Hematopoietic multipotent progenitor cell treated with erythropoietin and hydrocortisone succinate and interleukin-3 and kit ligand, for 17 days (in vitro differentiated cells): Measurements from ENCODE around the gene LHFPL3.

Experiments used
- DNase-seq: peaks from one replicate; pipeline ENCODE4 v3.0.0-alpha.2; 2015; ENCODE audit warnings: low spot score

LHFPL3 gene

GRCh38 chr7:104371216-104371979, 43.0 kb downstream of the LHFPL3 start:
- DNase-seq: no peak

GRCh38 chr7:104371980-104372357, 43.6 kb downstream of the LHFPL3 start:
- no peak for DNase-seq

- no peak for DNase-seq
Observed at GRCh38 chr7:104382616-104383015, 54.2 kb downstream of the LHFPL3 start.

- DNase-seq: no peak
Observed at GRCh38 chr7:104386943-104387342, 58.5 kb downstream of the LHFPL3 start.

GRCh38 chr7:104388222-104388621, 59.8 kb downstream of the LHFPL3 start:
- DNase-seq: no peak

GRCh38 chr7:104395162-104395561, 66.8 kb downstream of the LHFPL3 start:
- no peak for DNase-seq

GRCh38 chr7:104397442-104397841, 69.0 kb downstream of the LHFPL3 start:
- DNase-seq: no peak

- no peak for DNase-seq
Observed at GRCh38 chr7:104408371-104408770, 80.0 kb downstream of the LHFPL3 start.

- DNase-seq: no peak
Observed at GRCh38 chr7:104410742-104411141, 82.3 kb downstream of the LHFPL3 start.

GRCh38 chr7:104412911-104413310, 84.5 kb downstream of the LHFPL3 start:
- DNase-seq: no peak

GRCh38 chr7:104414216-104414615, 85.8 kb downstream of the LHFPL3 start:
- DNase-seq: no peak

GRCh38 chr7:104415700-104416099, 87.3 kb downstream of the LHFPL3 start:
- no peak for DNase-seq

GRCh38 chr7:104416866-104417393, 88.5 kb downstream of the LHFPL3 start:
- no peak for DNase-seq

- no peak for DNase-seq
Observed at GRCh38 chr7:104431930-104432329, 103.5 kb downstream of the LHFPL3 start.

- no peak for DNase-seq
Observed at GRCh38 chr7:104434129-104434528, 105.7 kb downstream of the LHFPL3 start.

GRCh38 chr7:104442481-104442880, 114.1 kb downstream of the LHFPL3 start:
- no peak for DNase-seq

- no peak for DNase-seq
Observed at GRCh38 chr7:104444017-104444416, 115.6 kb downstream of the LHFPL3 start.

GRCh38 chr7:104445393-104445792, 117.0 kb downstream of the LHFPL3 start:
- no peak for DNase-seq

GRCh38 chr7:104450861-104451260, 122.5 kb downstream of the LHFPL3 start:
- no peak for DNase-seq

GRCh38 chr7:104453190-104453589, 124.8 kb downstream of the LHFPL3 start:
- no peak for DNase-seq

- no peak for DNase-seq
Observed at GRCh38 chr7:104458875-104459274, 130.5 kb downstream of the LHFPL3 start.

GRCh38 chr7:104469166-104469820, 140.9 kb downstream of the LHFPL3 start:
- DNase-seq: no peak

- DNase-seq: no peak
Observed at GRCh38 chr7:104480529-104480928, 152.1 kb downstream of the LHFPL3 start.
